B cell (primary cell): ENCODE results near the gene ANKRD44. TPM values are rescaled to one million over a fixed set of nuclear protein-coding genes. Genes with fewer than 3 reads are reported as not detected.

Source experiments
- ATAC-seq: fragments of 200-7000 bp; cut with Tn5 transposase; one replicate; pipeline ENCODE4 v1.10.0; 2021; ENCODE audit warnings: low read depth, mild to moderate bottlenecking, moderate number of reproducible peaks, moderate library complexity
- CTCF ChIA-PET: fragments of 350-600 bp; sonication (Branson Sonifier 250); formaldehyde crosslinking; loops from one replicate; lab custom pipeline; 2021; ENCODE audit warnings: antibody characterized with exemption, inconsistent platforms; lab: Charles Lee
- POLR2A ChIA-PET: fragments of 350-600 bp; sonication (Branson Sonifier 250); formaldehyde crosslinking; loops from one replicate; lab custom pipeline; 2021; ENCODE audit warnings: antibody characterized with exemption; lab: Charles Lee
- DNase-seq: peaks from one replicate; pipeline ENCODE4 v3.0.0; 2013
- H2AFZ ChIP-seq: 2 replicates; pipeline ENCODE4 v1.6.1; 2012; ENCODE audit warnings: mild to moderate bottlenecking, low read depth, low read length; ENCODE audit not compliant: insufficient read depth, poor library complexity, severe bottlenecking
- H3K27ac ChIP-seq, 2 donors: 1 replicate in 1 of 2; 2 replicates in 1 of 2; pipeline ENCODE4 v1.5.1; 2012 to 2013; ENCODE audit warnings: low read length in 2 of 2, mild to moderate bottlenecking in 2 of 2, moderate library complexity in 1 of 2
- H3K27me3 ChIP-seq, 4 experiments: fragments of 200-600 bp in 1 of 4; sonication (generic) in 1 of 4; replicated peaks in 1 of 4; 1 replicate in 2 of 4; 2 replicates in 2 of 4; pipeline versions ENCODE4 v1.6.1 to v1.7.0; 2013 to 2016; ENCODE audit warnings: low read length in 3 of 4, mild to moderate bottlenecking in 2 of 4, mixed read lengths in 1 of 4, moderate library complexity in 1 of 4; ENCODE audit not compliant: insufficient read depth in 4 of 4, control insufficient read depth in 3 of 4; ENCODE audit errors: control extremely low read depth in 1 of 4
- H3K36me3 ChIP-seq, 2 experiments: replicated peaks in 1 of 2; 1 replicate in 1 of 2; 2 replicates in 1 of 2; pipeline versions ENCODE4 v1.6.1 to v1.7.1; 2013; ENCODE audit warnings: low read length in 1 of 2; ENCODE audit not compliant: insufficient read depth in 2 of 2, control insufficient read depth in 1 of 2; ENCODE audit errors: control extremely low read depth in 1 of 2, extremely low read depth in 1 of 2
- H3K4me1 ChIP-seq, 2 donors: fragments of 200-600 bp in 1 of 2; sonication (generic) in 1 of 2; 1 replicate in 1 of 2; 2 replicates in 1 of 2; pipeline versions ENCODE4 v1.5.1 to v1.6.1; 2013 to 2017; ENCODE audit warnings: low read length in 2 of 2; ENCODE audit not compliant: control insufficient read depth in 2 of 2, insufficient read depth in 2 of 2
- H3K4me2 ChIP-seq: replicated peaks from 2 replicates; pipeline ENCODE3; 2012; ENCODE audit warnings: mild to moderate bottlenecking, low read depth, low read length; ENCODE audit not compliant: poor library complexity, severe bottlenecking
- H3K4me3 ChIP-seq, 5 experiments: fragments of 200-600 bp in 1 of 5; sonication (generic) in 1 of 5; 1 replicate in 3 of 5; 2 replicates in 2 of 5; pipeline versions ENCODE4 v1.5.1 to v1.7.0; 2011 to 2016; ENCODE audit warnings: low read length in 4 of 5, mild to moderate bottlenecking in 4 of 5, low read depth in 2 of 5, control low read depth in 1 of 5, moderate library complexity in 1 of 5; ENCODE audit not compliant: insufficient read depth in 1 of 5; ENCODE audit errors: control extremely low read depth in 1 of 5, extremely low read depth in 1 of 5
- H3K79me2 ChIP-seq: fragments of 200-600 bp; sonication (generic); one replicate; pipeline ENCODE4 v1.6.0; 2016; ENCODE audit warnings: low read length; ENCODE audit not compliant: control insufficient read depth, insufficient read depth
- H3K9ac ChIP-seq: fragments of 200-600 bp; sonication (generic); 2 replicates; pipeline ENCODE4 v1.6.1; 2017; ENCODE audit warnings: mild to moderate bottlenecking, low read length, moderate library complexity
- H3K9me3 ChIP-seq, 3 donors: one replicate each; pipeline versions ENCODE4 v1.6.1 to v1.7.1; 2013; ENCODE audit warnings: low read length in 2 of 3; ENCODE audit not compliant: control insufficient read depth in 2 of 3, insufficient read depth in 1 of 3; ENCODE audit errors: control extremely low read depth in 1 of 3
- H4K20me1 ChIP-seq: 2 replicates; pipeline ENCODE4 v1.6.0; 2012; ENCODE audit warnings: mild to moderate bottlenecking, low read length; ENCODE audit not compliant: insufficient read depth, control insufficient read depth, poor library complexity, severe bottlenecking
- H3K27ac Mint-ChIP-seq: one replicate; pipeline ENCODE4 v1.8.0; 2021; ENCODE audit warnings: mixed read lengths
- H3K27me3 Mint-ChIP-seq: one replicate; pipeline ENCODE4 v1.8.0; 2021; ENCODE audit warnings: mixed read lengths
- H3K4me1 Mint-ChIP-seq: one replicate; pipeline ENCODE4 v1.8.0; 2021; ENCODE audit warnings: mixed read lengths
- H3K4me3 Mint-ChIP-seq: one replicate; pipeline ENCODE4 v1.8.0; 2021; ENCODE audit warnings: mixed read lengths
- H3K9me3 Mint-ChIP-seq: one replicate; pipeline ENCODE4 v1.8.0; 2022; ENCODE audit warnings: mixed read lengths; ENCODE audit not compliant: insufficient read depth
- CTCF ChIP-seq: fragments of 200-600 bp; IDR thresholded peaks from one replicate; pipeline ENCODE4 v1.8.0; 2022; ENCODE audit warnings: antibody characterized with exemption, mild to moderate bottlenecking
- EZH2 ChIP-seq: IDR thresholded peaks from 2 replicates; pipeline ENCODE4 v1.6.1; 2012; ENCODE audit warnings: borderline replicate concordance, low read depth, mild to moderate bottlenecking, moderate library complexity, low read length; ENCODE audit not compliant: insufficient read depth, poor library complexity, severe bottlenecking
- WGBS: methylation state at CpG from one replicate; pipeline ENCODE4 v1.1.5; 2013; ENCODE audit warnings: missing lambda C conversion rate; ENCODE audit not compliant: insufficient coverage; 5-methylcytosine and 5-hydroxymethylcytosine counted together
- intact Hi-C: fragments of 100-400 bp; cut with micrococcal nuclease; formaldehyde crosslinking; loops from one replicate; pipeline ENCODE4 v1.10.0; 2022
- polyA plus RNA-seq: library from polyadenylated mRNA; depleted of rRNA; stranded (reverse); fragments of >200 nt; gene quantifications from 2 replicates; pipeline ENCODE4 v1.2.3, GENCODE V29; 2012
- total RNA-seq, 2 donors: library from RNA; stranded (reverse); fragments of 120-200 nt in 1 of 2; gene quantifications; 1 replicate in 1 of 2; 2 replicates in 1 of 2; pipeline versions ENCODE4 v1.2.3 to v1.2.4, GENCODE V29; 2013 to 2022

The ANKRD44 gene
- total and polyA plus RNA-seq, 2 donors (not counting 1 experiment from before 2014, with no cell fraction given) = 92.6 to 457 TPM

GRCh38 chr2:197256547-197257170 is 53.9 kb downstream of the ANKRD44 start:
- Mint-ChIP-seq H3K4me3 (peak overlapping the region; percentile 87), H3K27ac (peak overlapping the region; percentile 90), H3K27me3 (no peaks in the 10 kb centered on the region), H3K4me1 (peaks cover 69% of the 10 kb centered on the region), H3K9me3 (no peaks in the 10 kb centered on the region)
- H2AFZ ChIP-seq = peak overlapping the region; percentile 0
- POLR2A ChIA-PET = interaction anchor here (0.7 to 2.1 kb wide), 5 partner anchors 8 to 119 kb away, joined by 3 to 8 read pairs (median 3); no protein-coding TSS in a partner anchor
- ATAC-seq = no peak
- WGBS = no CpG with 5 or more reads among the region's 2 CpGs
- peaks cover 85% of the 10 kb centered on the region for H3K79me2 ChIP-seq
- peak overlapping the region; percentile 90 to 93 for H3K27ac ChIP-seq
- peak overlapping the region in 2 of 5 experiments; percentile 1 to 68 for H3K4me3 ChIP-seq
- peaks cover 70 to 74% of the 10 kb centered on the region in 2 donors for H3K4me1 ChIP-seq
- H3K4me2 ChIP-seq = peak overlapping the region; percentile 84
- H3K27me3 ChIP-seq = no peaks in the 10 kb centered on the region
- H3K9me3 ChIP-seq = peaks cover 0 to 5% (median 0%) of the 10 kb centered on the region in 3 donors
- H3K36me3 ChIP-seq = peaks cover 1 to 3% of the 10 kb centered on the region in 2 experiments
- DNase-seq = peak; percentile 42
- TF ChIP-seq EZH2 (no peak), CTCF (no peak)
- H4K20me1 ChIP-seq = no peaks in the 10 kb centered on the region
- CTCF ChIA-PET = interaction anchor here (0.7 to 3.2 kb wide), 16 partner anchors 16 to 143 kb away, joined by 3 to 40 read pairs (median 4); partner anchors contain the start of gene ANKRD44
- intact Hi-C loops = loop anchor here (2.0 kb wide), 2 partner anchors 40 to 104 kb away; no protein-coding TSS in a partner anchor
- H3K9ac ChIP-seq = peak overlapping the region; percentile 70

- ChIA-PET POLR2A (interaction anchor here (0.8 to 2.1 kb wide), 7 partner anchors 7 to 64 kb away, joined by 3 to 8 read pairs (median 3); no protein-coding TSS in a partner anchor), CTCF (interaction anchor here (0.6 to 3.2 kb wide), 17 partner anchors 13 to 143 kb away, joined by 3 to 40 read pairs (median 5); partner anchors contain the start of gene ANKRD44)
- Histone ChIP-seq H3K4me1 (peaks cover 67 to 72% of the 10 kb centered on the region in 2 donors), H3K27me3 (no peaks in the 10 kb centered on the region), H3K79me2 (peaks cover 88% of the 10 kb centered on the region), H3K9ac (peak overlapping the region; percentile 70), H4K20me1 (no peaks in the 10 kb centered on the region), H3K27ac (peak overlapping the region; percentile 90 to 93), H3K36me3 (peaks cover 1 to 3% of the 10 kb centered on the region in 2 experiments), H3K4me3 (peak overlapping the region; percentile 18 to 84 (median 49)), H3K9me3 (peaks cover 0 to 5% (median 0%) of the 10 kb centered on the region in 3 donors), H3K4me2 (peak overlapping the region; percentile 84), H2AFZ (peak overlapping the region; percentile 10)
- Mint-ChIP-seq H3K4me1 (peaks cover 71% of the 10 kb centered on the region), H3K27ac (peak overlapping the region; percentile 90), H3K9me3 (no peaks in the 10 kb centered on the region), H3K27me3 (no peaks in the 10 kb centered on the region), H3K4me3 (peak overlapping the region; percentile 87)
- ATAC-seq (no peak), DNase-seq (no peak)
- intact Hi-C loops = loop anchor here (2.0 kb wide), 2 partner anchors 41 to 103 kb away; no protein-coding TSS in a partner anchor
- no peak for TF ChIP-seq CTCF
- TF ChIP-seq EZH2 = no peak
These were observed 54.6 kb downstream of the ANKRD44 start for GRCh38 chr2:197256021-197256420.
